ENCODE results near the gene UNC80.

DNA sequence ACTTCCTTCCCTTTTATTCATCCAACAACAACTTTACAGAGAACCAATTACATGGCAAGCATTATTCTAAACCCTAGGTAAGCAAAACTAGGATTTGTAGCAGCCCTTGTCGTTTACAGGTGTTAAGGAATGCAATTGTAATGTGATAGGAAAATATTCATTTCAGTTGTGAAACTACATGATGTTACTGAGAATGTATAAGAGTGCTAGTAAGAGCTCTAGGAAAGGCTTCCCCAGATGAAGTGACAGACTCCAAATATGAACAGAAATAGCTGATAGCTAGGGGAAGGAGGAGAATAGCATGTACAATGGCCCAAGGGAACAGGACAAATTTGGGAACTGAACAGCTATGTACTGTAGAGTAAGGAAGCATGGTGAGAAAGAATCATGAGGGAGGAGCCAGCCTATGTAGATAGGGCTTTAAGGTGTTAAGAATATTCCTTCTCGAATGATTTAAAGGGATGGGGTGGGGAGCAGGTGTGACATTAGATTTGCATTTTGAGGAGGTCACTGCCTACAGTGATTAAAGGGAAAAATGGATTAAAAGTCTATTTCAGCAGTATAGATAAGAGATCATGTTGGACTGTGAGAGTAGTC lies 262.6 kb downstream of the UNC80 start:
- TF ChIP-seq MYC (IDR thresholded peaks at IDR 0.05; ENCODE audit: low read depth, low read length) (no peak), POLR2A (IDR thresholded peaks at IDR 0.05; ENCODE audit: low read depth, low read length) (no peak), EZH2 (IDR thresholded peaks at IDR 0.05; ENCODE audit: borderline replicate concordance, low read depth, low read length, severe bottlenecking) (no peak)
- TF ChIP-seq, protein P1, sequence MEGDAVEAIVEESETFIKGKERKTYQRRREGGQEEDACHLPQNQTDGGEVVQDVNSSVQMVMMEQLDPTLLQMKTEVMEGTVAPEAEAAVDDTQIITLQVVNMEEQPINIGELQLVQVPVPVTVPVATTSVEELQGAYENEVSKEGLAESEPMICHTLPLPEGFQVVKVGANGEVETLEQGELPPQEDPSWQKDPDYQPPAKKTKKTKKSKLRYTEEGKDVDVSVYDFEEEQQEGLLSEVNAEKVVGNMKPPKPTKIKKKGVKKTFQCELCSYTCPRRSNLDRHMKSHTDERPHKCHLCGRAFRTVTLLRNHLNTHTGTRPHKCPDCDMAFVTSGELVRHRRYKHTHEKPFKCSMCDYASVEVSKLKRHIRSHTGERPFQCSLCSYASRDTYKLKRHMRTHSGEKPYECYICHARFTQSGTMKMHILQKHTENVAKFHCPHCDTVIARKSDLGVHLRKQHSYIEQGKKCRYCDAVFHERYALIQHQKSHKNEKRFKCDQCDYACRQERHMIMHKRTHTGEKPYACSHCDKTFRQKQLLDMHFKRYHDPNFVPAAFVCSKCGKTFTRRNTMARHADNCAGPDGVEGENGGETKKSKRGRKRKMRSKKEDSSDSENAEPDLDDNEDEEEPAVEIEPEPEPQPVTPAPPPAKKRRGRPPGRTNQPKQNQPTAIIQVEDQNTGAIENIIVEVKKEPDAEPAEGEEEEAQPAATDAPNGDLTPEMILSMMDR (IDR thresholded peaks at IDR 0.05; ENCODE audit: extremely low read depth in 1 of 2, insufficient read depth in 1 of 2, low read depth in 1 of 2, low read length in 2 of 2) = no peak

All from endothelial cell of umbilical vein (primary cell).